Common myeloid progenitor, CD34-positive (primary cell): ENCODE results near the gene TEN1.

ENCODE experiments used
- CTCF ChIA-PET: fragments of 350-600 bp; sonication (Branson Sonifier 250); formaldehyde crosslinking; loops from one replicate; lab custom pipeline; 2021; ENCODE audit warnings: antibody characterized with exemption; lab: Charles Lee
- POLR2A ChIA-PET: fragments of 350-600 bp; sonication (Branson Sonifier 250); formaldehyde crosslinking; loops from one replicate; lab custom pipeline; 2021; ENCODE audit warnings: antibody characterized with exemption; lab: Charles Lee
- DNase-seq, 3 donors: peaks; one replicate each; pipeline versions ENCODE4 v3.0.0 to v3.0.0-alpha.2; 2013
- H3K27ac ChIP-seq, 2 experiments: 1 replicate in 1 of 2; 2 replicates in 1 of 2; pipeline ENCODE4 v1.7.0; 2013; ENCODE audit warnings: inconsistent platforms in 2 of 2, low read length in 2 of 2, mild to moderate bottlenecking in 2 of 2, low read depth in 1 of 2, moderate library complexity in 1 of 2; ENCODE audit not compliant: severe bottlenecking in 2 of 2, insufficient read depth in 1 of 2, poor library complexity in 1 of 2
- H3K27me3 ChIP-seq, 5 experiments: replicated peaks in 2 of 5; 1 replicate in 3 of 5; 2 replicates in 2 of 5; pipeline versions ENCODE4 v1.6.1 to v1.7.0; 2013; ENCODE audit warnings: low read length in 4 of 5, mild to moderate bottlenecking in 2 of 5, moderate library complexity in 2 of 5, inconsistent platforms in 1 of 5; ENCODE audit not compliant: insufficient read depth in 5 of 5, control insufficient read depth in 4 of 5
- H3K36me3 ChIP-seq, 4 experiments: 1 replicate in 2 of 4; 2 replicates in 2 of 4; pipeline versions ENCODE4 v1.6.1 to v1.7.0; 2013; ENCODE audit warnings: low read length in 3 of 4, control low read depth in 1 of 4, mild to moderate bottlenecking in 1 of 4; ENCODE audit not compliant: control insufficient read depth in 4 of 4, insufficient read depth in 4 of 4
- H3K4me1 ChIP-seq, 4 experiments: 1 replicate in 3 of 4; 2 replicates in 1 of 4; pipeline versions ENCODE4 v1.6.1 to v1.7.1; 2013; ENCODE audit warnings: low read length in 3 of 4, mild to moderate bottlenecking in 3 of 4, control low read depth in 1 of 4, inconsistent platforms in 1 of 4, moderate library complexity in 1 of 4; ENCODE audit not compliant: control insufficient read depth in 4 of 4, insufficient read depth in 4 of 4; ENCODE audit errors: control extremely low read depth in 1 of 4
- H3K4me3 ChIP-seq, 7 experiments: 1 replicate in 4 of 7; 2 replicates in 3 of 7; pipeline versions ENCODE4 v1.5.1 to v1.7.0; 2013; ENCODE audit warnings: mild to moderate bottlenecking in 7 of 7, low read length in 6 of 7, moderate library complexity in 6 of 7, inconsistent platforms in 2 of 7, low read depth in 2 of 7, control low read depth in 1 of 7; ENCODE audit not compliant: insufficient read depth in 4 of 7, control insufficient read depth in 1 of 7; ENCODE audit errors: extremely low read depth in 1 of 7
- H3K9me3 ChIP-seq, 5 experiments: 1 replicate in 4 of 5; 2 replicates in 1 of 5; pipeline versions ENCODE4 v1.6.1 to v1.7.1; 2013; ENCODE audit warnings: low read length in 4 of 5, mild to moderate bottlenecking in 2 of 5, inconsistent platforms in 1 of 5, low read depth in 1 of 5, moderate library complexity in 1 of 5; ENCODE audit not compliant: control insufficient read depth in 4 of 5, insufficient read depth in 2 of 5; ENCODE audit errors: control extremely low read depth in 1 of 5
- WGBS: methylation state at CpG from one replicate; pipeline ENCODE4 v1.1.5; 2013; ENCODE audit not compliant: insufficient coverage; 5-methylcytosine and 5-hydroxymethylcytosine counted together

The TEN1 gene

DNA sequence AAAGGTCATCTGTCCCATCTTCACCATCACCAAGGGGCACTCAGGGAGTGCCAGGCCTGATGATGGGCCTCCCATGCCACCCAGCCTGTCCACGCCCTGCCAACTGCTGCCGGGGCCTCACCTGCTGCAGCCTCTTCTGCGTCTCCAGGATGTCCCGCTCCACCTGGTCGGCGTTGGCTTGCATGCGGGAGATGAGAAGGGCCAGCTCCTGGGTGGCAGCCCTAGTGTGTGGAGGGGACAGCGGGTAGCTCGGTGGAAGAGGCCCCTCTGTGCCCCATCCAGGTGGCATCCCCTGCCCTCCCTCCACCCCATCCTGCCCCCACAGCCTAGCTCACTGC is 44.8 kb downstream of the TEN1 start:
- no peak overlapping the region for H3K27ac ChIP-seq
- H3K4me1 ChIP-seq, result peaks cover 0 to 26% (median 22%) of the 10 kb centered on the region in 4 experiments
- H3K27me3 ChIP-seq, result no peaks in the 10 kb centered on the region
- no peak for DNase-seq
- POLR2A ChIA-PET, result interaction anchor here (0.6 kb wide), 1 partner anchor 18 kb away, joined by 3 read pairs; no protein-coding TSS in a partner anchor
- H3K36me3 ChIP-seq, result peaks cover 0 to 3% (median 0%) of the 10 kb centered on the region in 4 experiments
- no peaks in the 10 kb centered on the region for H3K9me3 ChIP-seq
- H3K4me3 ChIP-seq, result no peak overlapping the region
- WGBS, result 98% methylated on average over 7 of the region's 9 CpGs
- CTCF ChIA-PET, result interaction anchor here (2.5 kb wide), 1 partner anchor 10 kb away, joined by 12 read pairs; no protein-coding TSS in a partner anchor

- peaks cover 0 to 3% (median 0%) of the 10 kb centered on the region in 4 experiments for H3K36me3 ChIP-seq
- DNase-seq, result no peak
- H3K27ac ChIP-seq, result no peak overlapping the region
- H3K4me3 ChIP-seq, result no peak overlapping the region
- no peaks in the 10 kb centered on the region for H3K27me3 ChIP-seq
- WGBS, result 100% methylated on average over 5 of the region's 9 CpGs
- CTCF ChIA-PET, result interaction anchor here (2.5 kb wide), 1 partner anchor 11 kb away, joined by 12 read pairs; no protein-coding TSS in a partner anchor
- H3K4me1 ChIP-seq, result peaks cover 0 to 28% (median 26%) of the 10 kb centered on the region in 4 experiments
- no peaks in the 10 kb centered on the region for H3K9me3 ChIP-seq
- POLR2A ChIA-PET, result no interaction called here
Measured at GRCh38 chr17:76024353-76024752, 45.3 kb downstream of the TEN1 start.

DNA sequence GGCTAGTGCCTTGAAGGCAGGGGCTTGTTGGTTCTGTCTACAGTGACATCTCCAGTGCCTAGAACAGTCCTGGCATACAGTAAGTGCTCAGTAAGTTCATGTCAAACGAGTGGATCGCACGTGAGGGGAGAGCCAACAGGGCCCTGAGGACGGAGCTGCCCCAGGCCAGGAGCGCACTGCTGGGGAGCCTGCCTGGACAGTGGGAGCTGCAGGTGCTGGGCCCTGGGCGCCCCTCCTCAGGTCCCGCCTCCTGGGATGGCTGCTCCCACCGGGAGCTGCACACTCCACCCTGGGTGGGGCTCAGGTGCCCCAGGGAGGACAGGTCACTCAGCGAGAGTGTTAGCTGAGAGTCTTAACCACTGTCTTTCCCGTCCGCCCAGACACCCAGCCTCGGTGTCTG is 46.3 kb downstream of the TEN1 start:
- 93% methylated on average over 9 of the region's 12 CpGs for whole genome bisulfite sequencing
- H3K27ac ChIP-seq, result no peak overlapping the region
- no peaks in the 10 kb centered on the region for H3K27me3 ChIP-seq
- POLR2A ChIA-PET, result interaction anchor here (0.6 kb wide), 1 partner anchor 46 kb away, joined by 3 read pairs; no protein-coding TSS in a partner anchor
- DNase-seq, result no peak
- H3K4me1 ChIP-seq, result peaks cover 0 to 35% (median 34%) of the 10 kb centered on the region in 4 experiments
- CTCF ChIA-PET, result interaction anchor here (0.8 to 1.2 kb wide), 4 partner anchors 12 to 84 kb away, joined by 3 to 5 read pairs (median 3); partner anchors contain the start of gene FBF1
- H3K9me3 ChIP-seq, result no peaks in the 10 kb centered on the region
- H3K36me3 ChIP-seq, result peaks cover 0 to 3% (median 0%) of the 10 kb centered on the region in 4 experiments
- no peak overlapping the region for H3K4me3 ChIP-seq

GRCh38 chr17:76026714-76027158 is 47.7 kb downstream of the TEN1 start:
- 88% methylated on average over 11 of the region's 15 CpGs for WGBS
- Histone ChIP-seq H3K4me3 (peak overlapping the region in 1 of 7 experiments; percentile 55), H3K9me3 (no peaks in the 10 kb centered on the region), H3K27me3 (no peaks in the 10 kb centered on the region), H3K36me3 (peaks cover 0 to 3% (median 0%) of the 10 kb centered on the region in 4 experiments), H3K27ac (no peak overlapping the region), H3K4me1 (peaks cover 0 to 39% (median 38%) of the 10 kb centered on the region in 4 experiments)
- ChIA-PET CTCF (interaction anchor here (1.3 kb wide), 1 partner anchor 26 kb away, joined by 3 read pairs; the partner anchor contains the start of gene CDK3), POLR2A (no interaction called here)
- no peak for DNase-seq

GRCh38 chr17:76027159-76027839 is 48.3 kb downstream of the TEN1 start, which contains the start of gene EVPL:
TSS of gene EVPL (minus strand) at chr17:76027306. CDS start at chr17:76027198, 108 bp downstream.
- Histone ChIP-seq H3K27me3 (no peaks in the 10 kb centered on the region), H3K4me3 (peak within 1 kb of the TSS in 2 of 7 experiments; percentile 19 to 55), H3K4me1 (peaks cover 0 to 42% (median 38%) of the 10 kb centered on the region in 4 experiments), H3K36me3 (peaks cover 0 to 3% (median 0%) of the 10 kb centered on the region in 4 experiments), H3K9me3 (peaks cover 0 to under 1% (median 0%) of the 10 kb centered on the region in 5 experiments), H3K27ac (no peak within 1 kb of the TSS)
- 48% methylated on average over 15 of the region's 24 CpGs for WGBS
- POLR2A ChIA-PET, result no interaction called here
- DNase-seq, result peak in 1 of 3 donors; percentile 29
- CTCF ChIA-PET, result interaction anchor here (1.3 to 9.9 kb wide), 2 partner anchors 16 to 26 kb away, joined by 3 to 104 read pairs; partner anchors contain the start of gene CDK3

DNA sequence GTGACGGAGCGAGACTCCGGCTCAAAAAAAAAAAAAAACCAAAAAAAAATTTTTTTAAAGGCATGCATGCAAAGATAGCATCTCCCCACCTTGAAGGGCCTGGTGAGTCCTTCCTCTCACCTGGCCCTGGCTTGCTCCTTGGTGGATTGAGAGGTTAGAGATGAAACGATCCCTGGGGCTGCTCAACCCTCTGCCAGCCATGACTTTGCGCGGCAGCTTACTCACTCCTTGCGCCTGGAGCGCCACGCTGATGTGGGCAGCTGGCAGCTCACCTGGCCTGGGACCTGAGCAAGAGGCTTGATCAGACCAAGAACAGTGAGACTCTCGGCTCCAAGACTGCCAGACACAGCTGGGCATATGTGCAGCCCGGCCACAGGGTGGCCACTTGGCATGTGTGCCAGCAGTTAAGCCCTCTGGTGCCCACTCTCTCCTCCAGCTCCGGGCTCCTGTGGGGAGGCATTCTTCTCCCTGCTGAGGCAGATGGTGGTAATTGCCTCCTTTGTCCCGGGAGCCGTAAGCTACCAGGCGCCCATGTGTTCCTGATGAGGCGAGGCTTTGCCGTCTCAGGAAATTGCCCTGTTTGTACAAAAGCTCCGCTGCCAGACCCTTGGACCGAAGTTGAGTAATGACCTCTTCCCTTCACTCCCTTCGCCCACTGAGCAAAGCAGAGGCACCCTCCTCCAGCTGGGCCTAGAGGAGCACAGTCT is 53.2 kb downstream of the TEN1 start:
- H3K9me3 ChIP-seq, result peaks cover 0 to 9% (median 0%) of the 10 kb centered on the region in 5 experiments
- POLR2A ChIA-PET, result interaction anchor here (0.6 kb wide), 1 partner anchor 96 kb away, joined by 4 read pairs; no protein-coding TSS in a partner anchor

More for the DNA sequence above, 53.2 kb downstream of the TEN1 start:
- WGBS, result 95% methylated on average over 16 of the region's 20 CpGs
- no peaks in the 10 kb centered on the region for H3K27me3 ChIP-seq
- peak in 2 of 3 donors; percentile 25 to 32 for DNase-seq
- CTCF ChIA-PET, result interaction anchor here (0.9 to 9.9 kb wide), 8 partner anchors 14 to 33 kb away, joined by 3 to 104 read pairs (median 4); no protein-coding TSS in a partner anchor
- peaks cover 0 to 46% (median 35%) of the 10 kb centered on the region in 4 experiments for H3K4me1 ChIP-seq
- H3K27ac ChIP-seq, result no peak overlapping the region
- peaks cover 0 to 4% (median 2%) of the 10 kb centered on the region in 4 experiments for H3K36me3 ChIP-seq
- H3K4me3 ChIP-seq, result no peak overlapping the region
